B cell (primary cell): ENCODE data around the gene EPHA10. TPM values are rescaled to one million over a fixed set of nuclear protein-coding genes. Genes with fewer than 3 reads are reported as not detected.

ENCODE experiments used
- ATAC-seq: fragments of 200-7000 bp; cut with Tn5 transposase; one replicate; pipeline ENCODE4 v1.10.0; 2021; ENCODE audit warnings: low read depth, mild to moderate bottlenecking, moderate number of reproducible peaks, moderate library complexity
- CTCF ChIA-PET: fragments of 350-600 bp; sonication (Branson Sonifier 250); formaldehyde crosslinking; loops from one replicate; lab custom pipeline; 2021; ENCODE audit warnings: antibody characterized with exemption, inconsistent platforms; lab: Charles Lee
- POLR2A ChIA-PET: fragments of 350-600 bp; sonication (Branson Sonifier 250); formaldehyde crosslinking; loops from one replicate; lab custom pipeline; 2021; ENCODE audit warnings: antibody characterized with exemption; lab: Charles Lee
- DNase-seq: peaks from one replicate; pipeline ENCODE4 v3.0.0; 2013
- H2AFZ ChIP-seq: 2 replicates; pipeline ENCODE4 v1.6.1; 2012; ENCODE audit warnings: mild to moderate bottlenecking, low read depth, low read length; ENCODE audit not compliant: insufficient read depth, poor library complexity, severe bottlenecking
- H3K27ac ChIP-seq, 2 donors: 1 replicate in 1 of 2; 2 replicates in 1 of 2; pipeline ENCODE4 v1.5.1; 2012 to 2013; ENCODE audit warnings: low read length in 2 of 2, mild to moderate bottlenecking in 2 of 2, moderate library complexity in 1 of 2
- H3K27me3 ChIP-seq, 4 experiments: fragments of 200-600 bp in 1 of 4; sonication (generic) in 1 of 4; replicated peaks in 1 of 4; 1 replicate in 2 of 4; 2 replicates in 2 of 4; pipeline versions ENCODE4 v1.6.1 to v1.7.0; 2013 to 2016; ENCODE audit warnings: low read length in 3 of 4, mild to moderate bottlenecking in 2 of 4, mixed read lengths in 1 of 4, moderate library complexity in 1 of 4; ENCODE audit not compliant: insufficient read depth in 4 of 4, control insufficient read depth in 3 of 4; ENCODE audit errors: control extremely low read depth in 1 of 4
- H3K36me3 ChIP-seq, 2 experiments: replicated peaks in 1 of 2; 1 replicate in 1 of 2; 2 replicates in 1 of 2; pipeline versions ENCODE4 v1.6.1 to v1.7.1; 2013; ENCODE audit warnings: low read length in 1 of 2; ENCODE audit not compliant: insufficient read depth in 2 of 2, control insufficient read depth in 1 of 2; ENCODE audit errors: control extremely low read depth in 1 of 2, extremely low read depth in 1 of 2
- H3K4me1 ChIP-seq, 2 donors: fragments of 200-600 bp in 1 of 2; sonication (generic) in 1 of 2; 1 replicate in 1 of 2; 2 replicates in 1 of 2; pipeline versions ENCODE4 v1.5.1 to v1.6.1; 2013 to 2017; ENCODE audit warnings: low read length in 2 of 2; ENCODE audit not compliant: control insufficient read depth in 2 of 2, insufficient read depth in 2 of 2
- H3K4me2 ChIP-seq: replicated peaks from 2 replicates; pipeline ENCODE3; 2012; ENCODE audit warnings: mild to moderate bottlenecking, low read depth, low read length; ENCODE audit not compliant: poor library complexity, severe bottlenecking
- H3K4me3 ChIP-seq, 5 experiments: fragments of 200-600 bp in 1 of 5; sonication (generic) in 1 of 5; 1 replicate in 3 of 5; 2 replicates in 2 of 5; pipeline versions ENCODE4 v1.5.1 to v1.7.0; 2011 to 2016; ENCODE audit warnings: low read length in 4 of 5, mild to moderate bottlenecking in 4 of 5, low read depth in 2 of 5, control low read depth in 1 of 5, moderate library complexity in 1 of 5; ENCODE audit not compliant: insufficient read depth in 1 of 5; ENCODE audit errors: control extremely low read depth in 1 of 5, extremely low read depth in 1 of 5
- H3K79me2 ChIP-seq: fragments of 200-600 bp; sonication (generic); one replicate; pipeline ENCODE4 v1.6.0; 2016; ENCODE audit warnings: low read length; ENCODE audit not compliant: control insufficient read depth, insufficient read depth
- H3K9ac ChIP-seq: fragments of 200-600 bp; sonication (generic); 2 replicates; pipeline ENCODE4 v1.6.1; 2017; ENCODE audit warnings: mild to moderate bottlenecking, low read length, moderate library complexity
- H3K9me3 ChIP-seq, 3 donors: one replicate each; pipeline versions ENCODE4 v1.6.1 to v1.7.1; 2013; ENCODE audit warnings: low read length in 2 of 3; ENCODE audit not compliant: control insufficient read depth in 2 of 3, insufficient read depth in 1 of 3; ENCODE audit errors: control extremely low read depth in 1 of 3
- H4K20me1 ChIP-seq: 2 replicates; pipeline ENCODE4 v1.6.0; 2012; ENCODE audit warnings: mild to moderate bottlenecking, low read length; ENCODE audit not compliant: insufficient read depth, control insufficient read depth, poor library complexity, severe bottlenecking
- H3K27ac Mint-ChIP-seq: one replicate; pipeline ENCODE4 v1.8.0; 2021; ENCODE audit warnings: mixed read lengths
- H3K27me3 Mint-ChIP-seq: one replicate; pipeline ENCODE4 v1.8.0; 2021; ENCODE audit warnings: mixed read lengths
- H3K4me1 Mint-ChIP-seq: one replicate; pipeline ENCODE4 v1.8.0; 2021; ENCODE audit warnings: mixed read lengths
- H3K4me3 Mint-ChIP-seq: one replicate; pipeline ENCODE4 v1.8.0; 2021; ENCODE audit warnings: mixed read lengths
- H3K9me3 Mint-ChIP-seq: one replicate; pipeline ENCODE4 v1.8.0; 2022; ENCODE audit warnings: mixed read lengths; ENCODE audit not compliant: insufficient read depth
- CTCF ChIP-seq: fragments of 200-600 bp; IDR thresholded peaks from one replicate; pipeline ENCODE4 v1.8.0; 2022; ENCODE audit warnings: antibody characterized with exemption, mild to moderate bottlenecking
- EZH2 ChIP-seq: IDR thresholded peaks from 2 replicates; pipeline ENCODE4 v1.6.1; 2012; ENCODE audit warnings: borderline replicate concordance, low read depth, mild to moderate bottlenecking, moderate library complexity, low read length; ENCODE audit not compliant: insufficient read depth, poor library complexity, severe bottlenecking
- WGBS: methylation state at CpG from one replicate; pipeline ENCODE4 v1.1.5; 2013; ENCODE audit warnings: missing lambda C conversion rate; ENCODE audit not compliant: insufficient coverage; 5-methylcytosine and 5-hydroxymethylcytosine counted together
- intact Hi-C: fragments of 100-400 bp; cut with micrococcal nuclease; formaldehyde crosslinking; loops from one replicate; pipeline ENCODE4 v1.10.0; 2022
- polyA plus RNA-seq: library from polyadenylated mRNA; depleted of rRNA; stranded (reverse); fragments of >200 nt; gene quantifications from 2 replicates; pipeline ENCODE4 v1.2.3, GENCODE V29; 2012
- total RNA-seq, 2 donors: library from RNA; stranded (reverse); fragments of 120-200 nt in 1 of 2; gene quantifications; 1 replicate in 1 of 2; 2 replicates in 1 of 2; pipeline versions ENCODE4 v1.2.3 to v1.2.4, GENCODE V29; 2013 to 2022

Gene EPHA10
- total and polyA plus RNA-seq, 2 donors (not counting 1 experiment from before 2014, with no cell fraction given) = 0.39 to 0.94 TPM

DNA sequence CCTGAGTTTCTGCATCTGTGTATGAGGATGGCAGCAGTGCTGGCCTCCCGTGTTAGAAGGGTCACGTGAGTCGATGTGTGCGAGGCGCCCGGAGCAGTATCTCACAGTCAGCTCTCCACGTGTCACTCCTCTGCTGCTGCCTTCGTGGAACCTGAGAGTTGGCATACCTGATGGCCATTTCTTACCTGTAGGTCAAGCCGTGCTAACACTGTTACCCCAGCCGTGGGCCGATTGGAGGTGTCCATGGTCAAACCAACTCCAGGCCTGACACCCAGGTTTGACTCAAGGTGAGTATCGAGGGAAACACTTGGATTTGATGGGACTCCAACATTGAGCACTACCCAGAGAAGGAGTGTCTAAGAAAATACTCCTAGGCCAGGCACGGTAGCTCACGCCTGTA is 61.9 kb downstream of the EPHA10 start:
- no peak for DNase-seq
- H3K4me1 ChIP-seq = no peaks in the 10 kb centered on the region
- H2AFZ ChIP-seq = no peak overlapping the region
- H3K36me3 ChIP-seq = no peaks in the 10 kb centered on the region
- intact Hi-C loops = no loop called here
- WGBS = 100% methylated on average over 14 of the region's 14 CpGs
- H3K79me2 ChIP-seq = no peaks in the 10 kb centered on the region
- no peak overlapping the region for H3K9ac ChIP-seq
- Mint-ChIP-seq H3K9me3 (no peaks in the 10 kb centered on the region), H3K4me1 (no peaks in the 10 kb centered on the region), H3K27ac (no peak overlapping the region), H3K4me3 (no peak overlapping the region), H3K27me3 (no peaks in the 10 kb centered on the region)
- no peaks in the 10 kb centered on the region for H4K20me1 ChIP-seq
- no peaks in the 10 kb centered on the region for H3K27me3 ChIP-seq
- no peak for TF ChIP-seq EZH2
- no peak for TF ChIP-seq CTCF
- ATAC-seq = no peak
- H3K4me3 ChIP-seq = no peak overlapping the region
- H3K27ac ChIP-seq = no peak overlapping the region
- ChIA-PET CTCF (no interaction called here), POLR2A (no interaction called here)
- H3K4me2 ChIP-seq = no peak overlapping the region
- H3K9me3 ChIP-seq = no peaks in the 10 kb centered on the region

- no peak overlapping the region for H3K4me2 ChIP-seq
- ATAC-seq = no peak
- no peaks in the 10 kb centered on the region for H4K20me1 ChIP-seq
- no peaks in the 10 kb centered on the region for H3K27me3 ChIP-seq
- no peaks in the 10 kb centered on the region for H3K9me3 ChIP-seq
- ChIA-PET POLR2A (no interaction called here), CTCF (no interaction called here)
- intact Hi-C loops = no loop called here
- DNase-seq = no peak
- no peak overlapping the region for H3K4me3 Mint-ChIP-seq
- TF ChIP-seq CTCF (no peak), EZH2 (no peak)
- H3K27ac ChIP-seq = no peak overlapping the region
- H3K4me1 ChIP-seq = no peaks in the 10 kb centered on the region
- H3K9ac ChIP-seq = no peak overlapping the region
- no peaks in the 10 kb centered on the region for H3K36me3 ChIP-seq
- H3K79me2 ChIP-seq = no peaks in the 10 kb centered on the region
- 97% methylated on average over 2 of the region's 2 CpGs for WGBS
- no peak overlapping the region for H2AFZ ChIP-seq
- H3K27me3 Mint-ChIP-seq = no peaks in the 10 kb centered on the region
- no peaks in the 10 kb centered on the region for H3K4me1 Mint-ChIP-seq
- no peaks in the 10 kb centered on the region for H3K9me3 Mint-ChIP-seq
- no peak overlapping the region for H3K27ac Mint-ChIP-seq
- H3K4me3 ChIP-seq = no peak overlapping the region
Observed at GRCh38 chr1:37701051-37701450, 63.9 kb downstream of the EPHA10 start.
